ENCODE results near the gene SFTPD.

SFTPD gene

DNA sequence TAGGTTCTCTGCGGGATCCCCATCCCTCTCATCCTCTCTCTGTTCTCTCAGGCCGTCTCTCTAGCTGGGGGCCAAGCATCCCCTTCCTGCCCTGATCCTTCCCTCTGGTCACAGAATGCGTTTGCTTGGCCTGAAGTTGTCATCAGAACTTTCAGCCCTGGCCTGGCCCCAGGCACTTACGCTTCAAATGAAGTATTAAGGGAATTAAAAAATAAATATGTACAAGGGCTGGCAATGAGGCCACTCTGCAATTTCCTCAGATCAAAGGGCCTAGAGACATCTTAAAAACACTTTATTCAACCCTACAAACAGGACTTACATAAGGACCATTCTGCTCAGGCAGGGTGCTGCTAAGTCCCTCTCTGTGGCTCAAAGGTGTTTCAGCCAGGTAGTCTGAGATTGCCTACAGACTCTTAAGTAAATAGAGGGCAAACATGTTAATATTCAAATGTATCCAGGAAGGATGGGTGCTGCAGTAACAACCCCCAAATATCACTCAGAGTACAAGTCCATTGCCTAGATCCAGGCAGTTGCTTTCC lies 16.0 kb downstream of the SFTPD start:
- Histone ChIP-seq H3K27me3 (replicated peaks; ENCODE audit: insufficient read depth, low read length) (no peaks in the 10 kb centered on the region), H3K9me2 (replicated peaks; ENCODE audit: insufficient read depth, low read length) (no peaks in the 10 kb centered on the region), H3K4me2 (ENCODE audit: low read depth, low read length) (no peak overlapping the region), H3K4me3 (ENCODE audit: low read length) (no peak overlapping the region), H3K9ac (ENCODE audit: low read length) (no peak overlapping the region), H3K79me2 (ENCODE audit: low read length) (no peaks in the 10 kb centered on the region), H3K4me1 (ENCODE audit: low read length) (no peaks in the 10 kb centered on the region), H3K36me3 (replicated peaks; ENCODE audit: insufficient read depth, low read length) (no peaks in the 10 kb centered on the region), H3F3A (ENCODE audit: insufficient read depth, low read length) (no peaks in the 10 kb centered on the region), H3K27ac (ENCODE audit: low read length) (no peak overlapping the region), H3K9me3 (replicated peaks; ENCODE audit: insufficient read depth, low read length) (no peaks in the 10 kb centered on the region), H4K20me1 (ENCODE audit: insufficient read depth, low read length) (no peaks in the 10 kb centered on the region), H2AFZ (ENCODE audit: low read length) (no peak overlapping the region)
- TF ChIP-seq, protein P1, sequence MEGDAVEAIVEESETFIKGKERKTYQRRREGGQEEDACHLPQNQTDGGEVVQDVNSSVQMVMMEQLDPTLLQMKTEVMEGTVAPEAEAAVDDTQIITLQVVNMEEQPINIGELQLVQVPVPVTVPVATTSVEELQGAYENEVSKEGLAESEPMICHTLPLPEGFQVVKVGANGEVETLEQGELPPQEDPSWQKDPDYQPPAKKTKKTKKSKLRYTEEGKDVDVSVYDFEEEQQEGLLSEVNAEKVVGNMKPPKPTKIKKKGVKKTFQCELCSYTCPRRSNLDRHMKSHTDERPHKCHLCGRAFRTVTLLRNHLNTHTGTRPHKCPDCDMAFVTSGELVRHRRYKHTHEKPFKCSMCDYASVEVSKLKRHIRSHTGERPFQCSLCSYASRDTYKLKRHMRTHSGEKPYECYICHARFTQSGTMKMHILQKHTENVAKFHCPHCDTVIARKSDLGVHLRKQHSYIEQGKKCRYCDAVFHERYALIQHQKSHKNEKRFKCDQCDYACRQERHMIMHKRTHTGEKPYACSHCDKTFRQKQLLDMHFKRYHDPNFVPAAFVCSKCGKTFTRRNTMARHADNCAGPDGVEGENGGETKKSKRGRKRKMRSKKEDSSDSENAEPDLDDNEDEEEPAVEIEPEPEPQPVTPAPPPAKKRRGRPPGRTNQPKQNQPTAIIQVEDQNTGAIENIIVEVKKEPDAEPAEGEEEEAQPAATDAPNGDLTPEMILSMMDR (IDR thresholded peaks at IDR 0.05; ENCODE audit: low read length): no peak
- no peak for TF ChIP-seq EZH2 (optimal IDR thresholded peaks at IDR 0.05; ENCODE audit: low read depth, low read length)
- no peak for TF ChIP-seq EZH2phosphoT487 (IDR thresholded peaks at IDR 0.05; ENCODE audit: low read length)
- DNase-seq: no peak

DNA sequence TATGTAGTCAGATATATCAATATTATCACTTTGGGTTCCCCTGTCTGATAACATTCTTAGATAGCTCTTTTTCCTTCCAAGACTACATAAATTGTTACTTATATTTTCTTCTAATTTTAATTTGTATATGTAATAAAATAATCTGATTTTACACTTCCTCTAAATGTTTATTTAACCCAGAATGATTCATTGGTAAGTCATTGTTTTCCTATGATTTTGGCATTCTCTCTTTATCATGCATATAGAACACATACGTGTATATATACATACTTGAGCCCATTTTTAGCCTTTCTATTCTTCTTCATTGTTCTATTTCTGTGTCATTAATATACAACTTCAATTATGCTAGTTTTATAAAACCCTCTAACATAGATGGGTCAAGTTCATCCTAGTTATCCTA lies 16.6 kb downstream of the SFTPD start:
- Histone ChIP-seq H3K9ac (ENCODE audit: low read length) (no peak overlapping the region), H4K20me1 (ENCODE audit: insufficient read depth, low read length) (no peaks in the 10 kb centered on the region), H3K27ac (ENCODE audit: low read length) (no peak overlapping the region), H3K9me3 (replicated peaks; ENCODE audit: insufficient read depth, low read length) (no peaks in the 10 kb centered on the region), H3K4me1 (ENCODE audit: low read length) (no peaks in the 10 kb centered on the region), H3K79me2 (ENCODE audit: low read length) (no peaks in the 10 kb centered on the region), H3K27me3 (replicated peaks; ENCODE audit: insufficient read depth, low read length) (no peaks in the 10 kb centered on the region), H3K36me3 (replicated peaks; ENCODE audit: insufficient read depth, low read length) (no peaks in the 10 kb centered on the region), H2AFZ (ENCODE audit: low read length) (no peak overlapping the region), H3F3A (ENCODE audit: insufficient read depth, low read length) (no peaks in the 10 kb centered on the region), H3K4me2 (ENCODE audit: low read depth, low read length) (no peak overlapping the region), H3K4me3 (ENCODE audit: low read length) (no peak overlapping the region), H3K9me2 (replicated peaks; ENCODE audit: insufficient read depth, low read length) (no peaks in the 10 kb centered on the region)
- DNase-seq: no peak
- no peak for TF ChIP-seq EZH2 (optimal IDR thresholded peaks at IDR 0.05; ENCODE audit: low read depth, low read length)
- TF ChIP-seq EZH2phosphoT487 (IDR thresholded peaks at IDR 0.05; ENCODE audit: low read length): no peak
- TF ChIP-seq, protein P1 (IDR thresholded peaks at IDR 0.05; ENCODE audit: low read length): no peak

DNA sequence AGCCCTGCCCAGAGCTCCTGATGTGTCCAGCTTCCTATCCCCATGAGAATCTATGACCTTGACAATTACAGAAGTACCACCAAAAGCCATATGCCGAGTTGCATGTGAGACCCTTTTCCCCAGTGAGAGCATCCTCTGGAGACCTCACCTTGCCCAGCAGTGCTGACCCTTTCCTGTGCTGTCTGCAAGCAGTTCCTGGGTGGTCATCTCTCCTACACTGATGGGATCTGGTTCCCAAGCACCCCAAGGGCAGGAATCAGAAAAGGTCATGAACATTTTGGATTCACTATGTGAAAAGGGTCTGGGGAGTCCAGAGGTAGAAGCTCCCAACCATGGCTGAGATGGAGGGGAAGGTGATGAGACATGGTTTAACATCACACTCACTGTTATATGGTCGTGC lies 18.2 kb downstream of the SFTPD start:
- Histone ChIP-seq H3K9me2 (replicated peaks; ENCODE audit: insufficient read depth, low read length) (no peaks in the 10 kb centered on the region), H3K27me3 (replicated peaks; ENCODE audit: insufficient read depth, low read length) (no peaks in the 10 kb centered on the region), H4K20me1 (ENCODE audit: insufficient read depth, low read length) (no peaks in the 10 kb centered on the region), H3K4me1 (ENCODE audit: low read length) (no peaks in the 10 kb centered on the region), H3K9ac (ENCODE audit: low read length) (no peak overlapping the region), H3K79me2 (ENCODE audit: low read length) (no peaks in the 10 kb centered on the region), H2AFZ (ENCODE audit: low read length) (no peak overlapping the region), H3K9me3 (replicated peaks; ENCODE audit: insufficient read depth, low read length) (no peaks in the 10 kb centered on the region), H3K27ac (ENCODE audit: low read length) (no peak overlapping the region), H3F3A (ENCODE audit: insufficient read depth, low read length) (no peaks in the 10 kb centered on the region), H3K4me3 (ENCODE audit: low read length) (no peak overlapping the region), H3K36me3 (replicated peaks; ENCODE audit: insufficient read depth, low read length) (no peaks in the 10 kb centered on the region), H3K4me2 (ENCODE audit: low read depth, low read length) (no peak overlapping the region)
- no peak for TF ChIP-seq EZH2phosphoT487 (IDR thresholded peaks at IDR 0.05; ENCODE audit: low read length)
- TF ChIP-seq EZH2 (optimal IDR thresholded peaks at IDR 0.05; ENCODE audit: low read depth, low read length): no peak
- TF ChIP-seq, protein P1 (IDR thresholded peaks at IDR 0.05; ENCODE audit: low read length): no peak
- DNase-seq: no peak
